HUES64 (cell line): ENCODE results near the gene ZBTB16.

Source experiments
- H3K27ac ChIP-seq: 2 replicates; pipeline ENCODE4 v1.7.0; 2013; ENCODE audit warnings: low read depth, low read length, inconsistent platforms
- H3K27me3 ChIP-seq: 2 replicates; pipeline ENCODE4 v1.6.1; 2013; ENCODE audit warnings: mild to moderate bottlenecking, low read length; ENCODE audit not compliant: insufficient read depth
- H3K36me3 ChIP-seq: 2 replicates; pipeline ENCODE4 v1.6.1; 2013; ENCODE audit warnings: mild to moderate bottlenecking, low read length; ENCODE audit not compliant: insufficient read depth
- H3K4me1 ChIP-seq: 2 replicates; pipeline ENCODE4 v1.6.1; 2013; ENCODE audit warnings: mild to moderate bottlenecking, low read length, moderate library complexity; ENCODE audit not compliant: insufficient read depth
- H3K4me3 ChIP-seq: 2 replicates; pipeline ENCODE4 v1.5.1; 2013; ENCODE audit warnings: mild to moderate bottlenecking, low read length, moderate library complexity
- H3K9ac ChIP-seq: 2 replicates; pipeline ENCODE4 v1.6.1; 2013; ENCODE audit warnings: mild to moderate bottlenecking, low read depth, low read length
- H3K9me3 ChIP-seq: 2 replicates; pipeline ENCODE4 v1.6.1; 2013; ENCODE audit warnings: low read depth, low read length; ENCODE audit not compliant: insufficient read depth
- WGBS: fragments of 150-250, 120-280 bp; methylation state at CpG from one replicate; pipeline ENCODE4 v1.1.7; 2013; ENCODE audit warnings: missing lambda C conversion rate; 5-methylcytosine and 5-hydroxymethylcytosine counted together

The ZBTB16 gene

DNA sequence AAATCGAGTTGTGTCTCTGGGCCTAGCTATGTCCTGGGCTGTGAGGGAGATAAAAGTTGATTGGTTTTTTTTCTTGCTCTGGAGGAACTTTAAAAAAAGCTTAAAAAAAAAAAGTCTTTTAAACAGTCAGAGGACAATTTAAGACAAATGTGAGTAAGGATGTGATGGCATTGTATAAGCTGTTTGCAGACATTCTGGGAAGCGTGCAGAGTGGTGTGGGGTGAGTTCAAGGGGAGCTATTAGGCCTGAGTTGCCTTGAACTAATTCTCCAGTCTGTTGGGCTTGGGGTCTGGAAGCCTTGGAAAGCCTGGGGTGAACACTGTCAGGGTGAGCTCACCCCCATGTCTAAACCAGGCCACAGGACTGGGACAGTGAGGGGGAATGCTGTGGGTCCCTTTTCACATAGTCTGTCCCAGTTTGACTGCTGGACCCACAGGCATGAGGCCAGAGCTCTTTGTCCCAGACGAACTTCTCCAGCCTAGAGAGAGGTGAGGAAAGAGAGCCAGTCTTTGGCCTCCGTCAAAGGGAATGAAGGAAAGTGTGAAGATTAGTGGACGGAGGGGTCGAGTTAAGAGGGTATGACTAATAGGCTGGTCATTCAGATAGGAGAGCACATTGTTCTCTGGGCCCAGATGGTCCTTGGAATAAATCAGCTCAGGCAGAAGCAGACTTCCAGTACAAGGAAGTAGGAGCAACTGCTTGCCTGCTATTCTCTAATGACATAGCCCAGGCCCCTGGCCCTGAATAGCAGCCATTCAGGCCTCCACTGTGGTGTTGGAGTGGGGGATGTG lies 160.2 kb downstream of the ZBTB16 start:
- Histone ChIP-seq H3K9me3 (no peaks in the 10 kb centered on the region), H3K9ac (no peak overlapping the region; the same call in 1 of the 2 replicates), H3K27ac (no peak overlapping the region), H3K4me1 (no peaks in the 10 kb centered on the region; the same call in 1 of the 2 replicates), H3K36me3 (no peaks in the 10 kb centered on the region), H3K27me3 (no peaks in the 10 kb centered on the region), H3K4me3 (no peak overlapping the region)
- WGBS, result 71% methylated on average over 6 of the region's 6 CpGs

DNA sequence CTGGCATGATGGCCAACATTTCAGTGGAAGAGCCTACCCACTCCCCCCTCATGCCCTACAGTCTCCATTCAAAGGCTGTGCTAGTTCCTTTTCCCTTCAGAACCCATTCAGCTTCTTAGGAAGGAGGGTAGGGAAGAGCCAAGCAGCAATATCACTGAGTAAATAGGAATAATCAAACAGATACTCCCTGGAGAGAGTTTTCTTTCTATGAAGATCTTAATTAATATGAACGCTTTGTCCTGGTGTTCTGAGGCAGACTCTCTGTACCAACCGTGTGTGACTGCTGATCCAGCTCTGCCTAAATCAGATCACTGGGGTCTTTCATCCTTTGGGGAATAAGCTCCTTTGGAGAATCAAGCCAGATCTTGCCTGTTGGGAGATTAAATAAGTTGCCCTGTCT lies 161.5 kb downstream of the ZBTB16 start:
- no peak overlapping the region for H3K27ac ChIP-seq
- WGBS, result 95% methylated on average over 2 of the region's 2 CpGs

DNA sequence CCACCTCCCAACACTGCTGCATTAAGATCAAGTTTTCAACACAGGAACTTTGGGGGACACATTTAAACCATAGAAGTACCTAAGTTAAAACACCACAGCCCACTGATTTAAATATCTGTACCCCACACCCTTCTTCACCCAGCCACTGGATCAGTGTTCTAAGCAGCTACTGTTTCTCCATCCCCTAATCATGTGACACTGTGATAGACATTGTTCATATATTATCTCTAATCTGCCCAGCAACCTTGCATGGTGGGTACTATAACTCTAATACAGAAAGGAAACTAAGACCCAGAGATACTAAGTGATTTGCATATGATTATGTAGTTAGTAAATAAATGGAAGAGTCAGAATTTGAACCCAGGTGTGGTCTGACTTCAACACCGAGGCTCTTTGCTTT lies 166.2 kb downstream of the ZBTB16 start:
- whole genome bisulfite sequencing, result 96% methylated on average over 1 of the region's 1 CpG
- no peaks in the 10 kb centered on the region for H3K27me3 ChIP-seq

More for the DNA sequence above, 161.5 kb downstream of the ZBTB16 start:
- Histone ChIP-seq H3K4me1 (no peaks in the 10 kb centered on the region; the same call in 1 of the 2 replicates), H3K9ac (no peak overlapping the region), H3K27me3 (no peaks in the 10 kb centered on the region), H3K4me3 (no peak overlapping the region), H3K9me3 (no peaks in the 10 kb centered on the region), H3K36me3 (no peaks in the 10 kb centered on the region)

DNA sequence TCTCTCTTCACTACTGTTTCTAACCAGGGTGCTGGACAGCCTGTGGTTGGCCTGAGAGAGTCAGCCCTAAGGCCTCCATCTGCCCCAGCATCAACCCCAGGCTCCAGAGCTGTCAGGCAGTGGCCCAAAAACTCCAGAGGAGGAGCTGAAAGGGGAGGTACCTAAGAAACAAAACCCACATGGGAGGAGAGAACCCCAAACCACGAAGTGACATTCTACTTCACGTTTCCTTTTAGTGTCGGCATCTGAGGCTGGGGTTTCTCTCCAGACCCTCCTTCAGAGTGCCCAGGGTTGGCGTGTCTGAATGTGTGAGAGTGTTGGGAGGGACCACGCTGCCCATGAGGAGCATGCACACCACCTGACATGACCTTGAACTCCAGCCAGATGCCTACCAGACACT lies 166.8 kb downstream of the ZBTB16 start:
- no peak overlapping the region for H3K9ac ChIP-seq
- no peaks in the 10 kb centered on the region for H3K27me3 ChIP-seq
- H3K9me3 ChIP-seq, result no peaks in the 10 kb centered on the region
- H3K36me3 ChIP-seq, result no peaks in the 10 kb centered on the region
- WGBS, result 86% methylated on average over 5 of the region's 5 CpGs
- H3K4me3 ChIP-seq, result no peak overlapping the region
- no peak overlapping the region for H3K27ac ChIP-seq
- H3K4me1 ChIP-seq, result 0 out of 2 replicates have a peak, but pooled peaks cover 7% of the 10 kb centered on the region

More for the DNA sequence above, 166.2 kb downstream of the ZBTB16 start:
- H3K4me3 ChIP-seq, result no peak overlapping the region
- H3K27ac ChIP-seq, result no peak overlapping the region
- H3K4me1 ChIP-seq, result 0 out of 2 replicates have a peak, but pooled peaks cover 7% of the 10 kb centered on the region
- H3K9ac ChIP-seq, result no peak overlapping the region
- H3K9me3 ChIP-seq, result no peaks in the 10 kb centered on the region
- no peaks in the 10 kb centered on the region for H3K36me3 ChIP-seq

DNA sequence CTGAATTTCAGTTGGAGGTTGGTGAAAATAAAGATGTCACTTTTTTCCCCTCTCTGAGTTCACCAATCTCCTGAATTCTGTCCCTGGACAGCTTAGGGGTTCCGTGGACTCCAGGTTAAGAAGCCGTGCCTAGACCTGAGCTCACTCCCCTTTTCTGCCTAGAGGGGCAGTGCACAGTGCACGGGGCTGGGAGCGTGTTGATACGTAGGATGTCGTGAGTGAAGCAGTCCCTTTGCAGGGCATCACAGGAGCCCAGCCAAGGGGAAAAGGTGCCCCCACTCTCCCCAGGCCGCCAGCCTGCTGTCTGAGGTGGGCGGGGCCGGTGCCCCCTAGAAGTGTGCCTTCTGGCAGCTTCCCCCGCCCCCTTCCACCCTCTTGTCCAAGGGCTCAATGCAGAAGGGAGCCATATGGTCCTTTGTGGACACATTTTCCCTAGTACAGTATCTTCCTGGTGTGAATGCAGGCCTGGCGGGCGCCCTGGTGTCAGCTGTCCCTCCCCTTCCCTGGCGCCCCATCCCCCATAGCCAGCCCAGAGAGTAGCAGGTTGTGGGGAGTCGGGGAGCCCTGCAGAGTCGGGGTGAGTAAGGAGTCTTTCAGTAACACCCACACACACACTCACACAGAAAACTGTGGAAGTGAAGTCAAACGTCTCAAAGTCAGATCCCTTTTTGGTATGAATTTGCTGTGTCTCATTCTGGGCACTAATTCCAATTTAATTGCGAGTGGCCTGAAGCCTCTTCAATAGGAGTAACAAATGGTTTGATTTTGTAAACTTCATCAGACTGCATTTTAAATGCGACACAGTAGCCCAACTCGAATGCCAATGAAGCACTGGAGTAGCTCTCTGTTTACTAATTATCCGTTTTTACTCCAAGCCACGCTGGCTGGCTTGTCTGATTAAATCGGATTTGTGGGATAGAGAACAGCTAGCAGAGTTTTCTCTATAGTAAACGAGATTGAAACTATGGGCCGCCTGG lies 169.2 kb downstream of the ZBTB16 start:
- Histone ChIP-seq H3K36me3 (no peaks in the 10 kb centered on the region), H3K4me3 (no peak overlapping the region), H3K9me3 (no peaks in the 10 kb centered on the region), H3K27ac (no peak overlapping the region), H3K4me1 (peaks cover 13% of the 10 kb centered on the region; the same call in 1 of the 2 replicates), H3K27me3 (no peaks in the 10 kb centered on the region), H3K9ac (no peak overlapping the region)
- 92% methylated on average over 24 of the region's 24 CpGs for WGBS

DNA sequence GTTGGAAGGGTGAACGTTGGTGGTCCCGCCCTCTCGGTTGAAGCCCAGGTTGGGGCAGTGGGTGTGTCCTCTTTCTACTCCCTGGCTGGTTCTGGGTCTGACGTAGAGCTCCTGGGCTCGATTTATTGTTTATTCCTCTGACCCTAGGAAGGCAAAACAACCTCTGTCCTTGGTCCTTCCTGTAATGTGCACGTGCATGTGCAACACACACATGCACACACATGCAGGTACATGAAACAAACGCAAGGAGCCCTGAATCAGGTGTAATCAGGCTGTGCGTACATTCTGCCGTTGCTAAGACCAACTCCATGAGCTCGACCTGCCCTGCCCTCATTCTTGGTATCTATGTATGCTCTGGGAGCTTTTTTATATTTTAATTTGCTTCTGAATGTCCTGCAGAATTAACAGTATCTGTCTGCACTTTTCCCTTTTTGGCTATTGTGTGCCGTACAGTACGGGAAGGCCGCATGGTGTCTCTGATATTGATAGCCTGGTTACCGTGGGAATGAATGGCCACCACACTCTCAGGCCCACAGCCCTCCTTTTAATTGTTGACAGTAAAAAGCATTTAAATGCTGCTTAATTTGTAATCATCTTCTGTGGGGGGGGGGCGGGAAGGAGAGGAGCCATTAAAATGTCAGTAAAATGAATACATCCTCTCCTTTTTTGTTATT lies 170.7 kb downstream of the ZBTB16 start:
- Histone ChIP-seq H3K9me3 (no peaks in the 10 kb centered on the region), H3K36me3 (no peaks in the 10 kb centered on the region), H3K4me1 (peaks cover 19% of the 10 kb centered on the region; the same call in 1 of the 2 replicates), H3K4me3 (no peak overlapping the region), H3K9ac (no peak overlapping the region), H3K27ac (no peak overlapping the region), H3K27me3 (no peaks in the 10 kb centered on the region; the same call in 1 of the 2 replicates)
- 86% methylated on average over 14 of the region's 15 CpGs for WGBS

DNA sequence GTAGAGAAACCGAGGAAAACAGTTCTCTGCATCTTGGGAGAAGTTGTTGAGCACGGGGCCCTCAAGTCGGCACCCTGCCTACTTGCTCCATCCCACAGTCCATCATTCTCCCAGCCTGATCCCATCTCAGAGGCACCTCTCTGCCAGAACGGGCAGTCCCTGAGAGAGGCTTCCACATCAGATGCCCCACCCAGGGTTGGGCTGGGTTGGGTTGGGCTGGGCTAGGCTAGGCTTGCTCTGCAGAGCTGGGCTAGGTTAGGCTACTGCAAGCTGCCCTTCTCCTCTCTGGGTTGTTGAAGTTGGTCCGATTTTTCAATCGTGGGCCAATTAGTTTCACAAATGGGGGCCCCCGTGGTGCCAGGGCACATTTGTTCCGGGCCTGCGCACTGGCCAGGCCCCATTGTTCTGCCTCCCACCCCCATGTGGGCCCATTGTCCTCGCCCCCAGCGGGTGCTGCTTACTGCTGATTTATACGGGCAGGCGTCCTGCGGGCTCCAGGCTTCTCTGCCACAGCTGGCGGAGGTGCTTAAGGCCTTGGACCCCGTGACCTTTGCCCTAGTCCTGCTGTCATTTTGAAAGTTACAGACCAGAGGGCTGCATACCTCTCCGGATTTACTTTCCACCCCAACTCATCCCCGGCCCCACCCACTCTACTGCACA lies 173.0 kb downstream of the ZBTB16 start:
- Histone ChIP-seq H3K4me3 (no peak overlapping the region), H3K36me3 (no peaks in the 10 kb centered on the region), H3K4me1 (peaks cover 19% of the 10 kb centered on the region; the same call in 1 of the 2 replicates), H3K27me3 (no peaks in the 10 kb centered on the region; the same call in 1 of the 2 replicates), H3K9ac (no peak overlapping the region), H3K27ac (no peak overlapping the region), H3K9me3 (no peaks in the 10 kb centered on the region)
- WGBS, result 70% methylated on average over 17 of the region's 18 CpGs

DNA sequence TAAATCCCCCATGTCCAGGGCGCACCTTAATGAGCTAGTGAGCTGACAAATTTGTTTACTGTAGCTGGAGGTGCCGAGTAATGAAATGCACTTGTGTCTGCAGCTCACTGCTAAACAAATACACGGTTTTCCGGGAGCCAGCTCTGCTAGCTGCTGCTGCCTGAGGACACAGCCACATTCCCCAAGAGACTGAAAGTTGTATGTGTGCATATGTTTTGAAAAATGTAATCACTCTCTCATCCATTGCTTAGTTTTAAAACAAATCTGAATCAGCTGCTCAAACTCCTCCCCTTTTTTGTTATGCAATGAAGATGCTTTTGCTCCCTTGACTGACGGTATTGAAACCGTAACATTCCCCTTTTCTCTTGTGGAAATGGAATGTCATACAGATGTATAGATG lies 174.2 kb downstream of the ZBTB16 start:
- WGBS, result 62% methylated on average over 6 of the region's 6 CpGs
- Histone ChIP-seq H3K27me3 (no peaks in the 10 kb centered on the region; the same call in 1 of the 2 replicates), H3K36me3 (no peaks in the 10 kb centered on the region), H3K9ac (no peak overlapping the region), H3K27ac (no peak overlapping the region), H3K4me1 (peaks cover 16% of the 10 kb centered on the region; the same call in 1 of the 2 replicates), H3K9me3 (no peaks in the 10 kb centered on the region), H3K4me3 (no peak overlapping the region)

DNA sequence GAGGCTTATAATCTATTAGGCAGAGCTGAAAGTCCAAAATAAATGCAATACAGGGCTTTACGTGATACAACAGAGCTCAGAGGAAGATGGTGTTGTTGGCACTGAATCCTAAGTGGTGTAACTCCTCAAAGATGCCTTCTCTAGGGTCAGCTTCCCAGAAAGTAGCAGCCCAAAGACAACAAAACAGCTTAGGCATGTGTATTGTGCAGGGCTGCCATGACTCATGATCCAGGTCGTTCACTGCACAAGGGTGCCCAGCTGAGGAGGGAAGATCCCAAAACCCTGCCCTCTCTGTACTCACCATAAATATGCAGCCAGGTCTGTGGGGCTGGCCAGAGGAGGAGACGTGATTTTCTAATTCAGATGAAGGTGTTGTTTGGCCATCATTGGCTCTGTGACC lies 177.3 kb downstream of the ZBTB16 start:
- Histone ChIP-seq H3K4me1 (peaks cover 11% of the 10 kb centered on the region; the same call in 1 of the 2 replicates), H3K4me3 (no peak overlapping the region), H3K9ac (no peak overlapping the region), H3K27ac (no peak overlapping the region), H3K36me3 (no peaks in the 10 kb centered on the region), H3K27me3 (no peaks in the 10 kb centered on the region; the same call in 1 of the 2 replicates), H3K9me3 (no peaks in the 10 kb centered on the region)
- 85% methylated on average over 3 of the region's 3 CpGs for WGBS
